ENCODE results near the gene AXIN2.

AXIN2 gene

GRCh38 chr17:65588181-65588808 lies 26.8 kb upstream of the AXIN2 start:
- TF ChIP-seq, protein P1, sequence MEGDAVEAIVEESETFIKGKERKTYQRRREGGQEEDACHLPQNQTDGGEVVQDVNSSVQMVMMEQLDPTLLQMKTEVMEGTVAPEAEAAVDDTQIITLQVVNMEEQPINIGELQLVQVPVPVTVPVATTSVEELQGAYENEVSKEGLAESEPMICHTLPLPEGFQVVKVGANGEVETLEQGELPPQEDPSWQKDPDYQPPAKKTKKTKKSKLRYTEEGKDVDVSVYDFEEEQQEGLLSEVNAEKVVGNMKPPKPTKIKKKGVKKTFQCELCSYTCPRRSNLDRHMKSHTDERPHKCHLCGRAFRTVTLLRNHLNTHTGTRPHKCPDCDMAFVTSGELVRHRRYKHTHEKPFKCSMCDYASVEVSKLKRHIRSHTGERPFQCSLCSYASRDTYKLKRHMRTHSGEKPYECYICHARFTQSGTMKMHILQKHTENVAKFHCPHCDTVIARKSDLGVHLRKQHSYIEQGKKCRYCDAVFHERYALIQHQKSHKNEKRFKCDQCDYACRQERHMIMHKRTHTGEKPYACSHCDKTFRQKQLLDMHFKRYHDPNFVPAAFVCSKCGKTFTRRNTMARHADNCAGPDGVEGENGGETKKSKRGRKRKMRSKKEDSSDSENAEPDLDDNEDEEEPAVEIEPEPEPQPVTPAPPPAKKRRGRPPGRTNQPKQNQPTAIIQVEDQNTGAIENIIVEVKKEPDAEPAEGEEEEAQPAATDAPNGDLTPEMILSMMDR (IDR thresholded peaks at IDR 0.05) = no peak; the same call in 1 of the 2 replicates

GRCh38 chr17:65587534-65588180 lies 26.2 kb upstream of the AXIN2 start:
- TF ChIP-seq, protein P1 (IDR thresholded peaks at IDR 0.05) = no peak

GRCh38 chr17:65586899-65587298 lies 25.5 kb upstream of the AXIN2 start:
- TF ChIP-seq, protein P1 (IDR thresholded peaks at IDR 0.05) = no peak

- TF ChIP-seq, protein P1 (IDR thresholded peaks at IDR 0.05) = no peak
Measured at GRCh38 chr17:65584604-65585521, 23.4 kb upstream of the AXIN2 start.

DNA sequence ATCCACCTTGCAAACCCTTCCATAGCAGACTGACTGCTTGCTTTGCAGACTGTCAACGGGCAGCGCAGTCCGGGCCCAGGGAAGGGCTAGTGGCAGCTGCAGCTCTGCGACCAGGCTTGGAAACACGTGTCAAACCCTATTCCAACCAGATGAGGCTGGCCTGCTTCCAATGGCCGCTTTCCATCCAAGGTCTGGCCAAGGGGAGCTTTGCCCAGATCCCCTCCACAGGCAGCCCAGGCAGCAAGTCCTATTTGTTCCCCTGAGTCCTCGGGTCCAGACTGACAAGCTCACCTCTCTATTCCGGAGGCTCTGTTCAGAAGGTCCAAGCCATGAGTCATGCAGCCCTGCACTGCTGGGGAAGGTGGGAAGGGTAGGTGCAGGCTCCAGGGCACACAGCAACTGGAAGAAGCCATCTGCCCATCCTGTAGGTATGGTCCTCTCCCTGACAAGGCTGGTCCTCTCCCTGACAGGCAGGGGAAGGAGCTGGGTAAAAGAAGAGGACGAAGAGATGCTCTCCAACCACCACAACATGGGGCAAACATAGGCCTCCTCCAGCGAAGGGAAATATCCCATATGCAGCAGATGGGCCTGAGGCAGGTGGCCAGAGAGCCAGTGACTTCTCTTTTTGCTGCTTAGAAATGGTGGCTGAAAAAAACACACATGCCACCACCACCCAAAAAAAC lies 22.6 kb upstream of the AXIN2 start:
- TF ChIP-seq, protein P1 (IDR thresholded peaks at IDR 0.05) = no peak

DNA sequence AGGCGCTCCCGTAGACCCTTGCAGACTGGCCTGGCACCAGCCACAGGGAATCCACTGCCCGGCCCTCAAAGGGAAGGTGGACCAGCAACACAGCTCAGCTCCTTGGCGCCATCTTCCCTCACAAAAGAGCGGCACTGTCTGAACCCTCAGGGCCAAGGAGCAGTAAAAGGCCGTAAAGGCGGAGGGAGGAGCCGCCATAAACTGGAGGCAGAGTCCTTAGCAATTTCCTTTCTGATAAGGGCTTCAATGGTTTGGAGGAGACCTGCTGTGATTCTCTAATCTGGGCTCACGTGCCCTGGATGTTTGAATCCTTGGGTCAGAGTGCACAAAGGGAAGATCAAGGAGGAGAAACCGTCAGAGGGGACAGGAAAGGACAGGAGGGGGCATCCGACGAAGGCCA lies 15.5 kb upstream of the AXIN2 start:
- TF ChIP-seq, protein P1 (IDR thresholded peaks at IDR 0.05) = no peak

DNA sequence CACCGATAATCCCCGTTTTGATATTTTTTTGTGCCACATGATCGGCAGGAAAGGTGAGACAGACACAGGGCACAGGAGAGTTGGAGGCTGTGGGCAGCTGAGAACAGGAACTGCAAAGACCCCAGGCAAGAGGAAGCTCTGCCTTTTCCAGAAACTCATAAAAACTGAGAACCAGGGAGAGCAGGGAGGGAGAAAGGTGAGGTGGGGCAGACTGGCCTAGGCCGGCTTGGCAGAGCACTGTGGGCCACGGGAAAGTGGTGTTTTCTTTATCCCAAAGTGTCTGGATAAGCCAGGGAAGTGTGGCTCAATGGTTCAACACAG lies 11.8 kb upstream of the AXIN2 start:
- TF ChIP-seq, protein P1 (IDR thresholded peaks at IDR 0.05) = no peak

Measured in LNCAP (cell line).